HG03575 (cell line): ENCODE results near the gene STX8.
"Not testable (repeated sequence)": the region's sequence is repeated elsewhere in the genome, so short reads cannot be mapped to it uniquely, and the experiment has no call there.

Source experiments
- ATAC-seq: cut with Tn5 transposase; IDR thresholded peaks from one replicate; pipeline ENCODE4 v1.9.1; 2021; ENCODE audit not compliant: unreplicated experiment, insufficient number of reproducible peaks, low FRiP score; ENCODE audit errors: extremely low read depth

Gene STX8

DNA sequence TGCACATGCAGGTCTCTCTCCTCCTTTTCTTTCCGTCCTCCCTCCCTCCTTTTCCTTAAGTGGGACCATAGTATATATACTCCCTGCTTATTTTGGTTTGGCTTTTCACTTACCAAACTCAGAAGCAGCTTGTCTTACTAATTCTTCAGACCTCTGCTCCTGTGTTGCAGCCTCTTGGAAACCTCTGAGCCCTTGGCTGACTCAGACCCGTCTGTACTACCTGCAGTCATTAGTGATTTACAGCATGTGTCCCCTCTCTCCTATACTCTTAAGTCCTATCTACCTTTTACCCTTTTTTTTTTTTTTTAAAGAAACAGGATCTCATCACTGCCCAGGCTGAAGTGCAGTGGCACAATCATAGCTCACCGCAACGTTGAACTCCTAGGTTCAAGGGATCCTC is 207.0 kb downstream of the STX8 start:
- no peak for ATAC-seq

DNA sequence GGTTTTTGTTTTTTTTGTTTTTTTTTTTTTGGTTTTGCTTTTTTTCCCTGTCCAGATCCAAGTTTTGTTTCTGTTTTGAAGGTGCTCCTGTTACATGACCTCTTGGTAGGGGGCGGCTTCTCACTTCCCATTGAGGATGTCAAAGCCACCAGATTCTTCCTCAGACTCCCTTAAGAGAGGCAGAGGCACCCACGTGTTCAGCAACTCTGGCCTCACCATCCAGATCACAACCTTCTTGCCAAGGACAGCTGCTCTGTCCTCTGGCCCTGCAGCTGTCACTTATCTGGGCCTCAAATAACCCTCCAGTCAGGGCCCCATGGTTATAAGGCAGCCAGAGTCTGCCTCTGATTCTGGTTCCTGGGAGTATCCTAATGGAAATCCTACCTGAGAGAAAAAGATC is 208.5 kb downstream of the STX8 start:
- ATAC-seq = no peak

DNA sequence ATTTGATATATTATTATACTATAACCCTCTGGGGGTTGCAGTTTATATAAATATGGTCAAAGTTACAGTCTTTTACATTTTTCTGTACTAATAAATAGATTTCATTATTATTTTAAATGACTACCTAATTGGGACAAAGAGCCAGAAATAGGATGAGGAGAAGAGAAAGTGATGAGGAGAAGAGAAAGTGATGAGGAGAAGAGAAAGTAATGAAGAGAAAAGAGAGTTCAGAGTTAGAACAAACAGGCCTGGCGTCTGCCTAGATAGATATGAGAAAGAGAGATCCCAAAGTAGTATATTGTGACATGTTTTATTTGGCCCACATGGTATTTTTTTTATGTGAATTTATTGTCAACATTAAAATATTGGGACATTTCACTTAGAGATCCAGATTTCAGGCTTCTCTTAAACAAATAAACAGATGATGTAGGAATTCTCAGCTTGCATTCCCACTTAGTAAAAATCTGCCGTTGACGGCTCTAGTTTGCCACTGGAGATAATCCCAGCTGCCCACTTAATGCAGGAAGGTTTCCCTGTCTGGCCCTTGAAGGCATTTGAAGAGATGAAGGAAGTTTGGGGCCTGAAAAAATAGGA is 210.7 kb downstream of the STX8 start:
- no peak for ATAC-seq

DNA sequence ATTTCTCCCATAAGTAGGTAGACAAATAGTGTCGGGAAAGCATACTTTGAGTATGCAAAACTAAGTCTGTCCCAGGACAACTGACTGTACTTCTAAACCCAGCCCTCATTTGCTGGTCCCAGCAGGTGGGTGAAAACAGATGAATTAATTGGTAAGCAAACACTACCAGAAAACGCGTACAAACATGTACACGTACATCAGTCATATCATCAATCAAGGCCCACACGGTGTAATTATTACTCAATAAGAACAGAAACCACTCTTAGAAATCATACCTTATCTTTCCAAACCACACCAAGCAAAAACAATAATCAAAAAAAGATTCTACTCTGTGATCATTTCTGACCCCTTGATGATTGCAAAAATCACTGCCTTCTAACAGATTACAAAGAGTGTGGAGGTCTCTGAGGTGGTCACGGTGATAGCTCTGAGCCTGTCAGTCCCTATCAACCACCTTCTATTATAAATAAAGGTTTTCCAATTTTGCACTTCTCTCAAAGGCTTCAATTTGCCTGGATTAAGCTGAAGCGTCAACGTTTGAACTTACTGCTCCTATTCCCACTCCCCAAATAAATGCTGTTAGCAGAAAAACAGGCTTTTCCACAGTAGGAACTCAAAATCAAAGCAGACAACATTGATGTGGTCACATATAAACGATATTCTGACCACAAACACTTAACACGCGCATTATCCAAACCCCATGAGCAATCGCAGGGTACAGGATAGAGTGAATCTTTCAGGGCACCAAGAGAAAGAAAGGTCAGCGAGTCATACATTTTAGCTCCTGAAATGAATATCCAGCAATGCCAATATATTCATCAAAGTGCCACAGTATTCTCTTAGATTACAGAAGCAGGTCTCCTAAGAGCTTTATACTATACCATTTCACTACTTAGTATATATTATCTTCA is 211.9 kb downstream of the STX8 start:
- ATAC-seq = no peak

DNA sequence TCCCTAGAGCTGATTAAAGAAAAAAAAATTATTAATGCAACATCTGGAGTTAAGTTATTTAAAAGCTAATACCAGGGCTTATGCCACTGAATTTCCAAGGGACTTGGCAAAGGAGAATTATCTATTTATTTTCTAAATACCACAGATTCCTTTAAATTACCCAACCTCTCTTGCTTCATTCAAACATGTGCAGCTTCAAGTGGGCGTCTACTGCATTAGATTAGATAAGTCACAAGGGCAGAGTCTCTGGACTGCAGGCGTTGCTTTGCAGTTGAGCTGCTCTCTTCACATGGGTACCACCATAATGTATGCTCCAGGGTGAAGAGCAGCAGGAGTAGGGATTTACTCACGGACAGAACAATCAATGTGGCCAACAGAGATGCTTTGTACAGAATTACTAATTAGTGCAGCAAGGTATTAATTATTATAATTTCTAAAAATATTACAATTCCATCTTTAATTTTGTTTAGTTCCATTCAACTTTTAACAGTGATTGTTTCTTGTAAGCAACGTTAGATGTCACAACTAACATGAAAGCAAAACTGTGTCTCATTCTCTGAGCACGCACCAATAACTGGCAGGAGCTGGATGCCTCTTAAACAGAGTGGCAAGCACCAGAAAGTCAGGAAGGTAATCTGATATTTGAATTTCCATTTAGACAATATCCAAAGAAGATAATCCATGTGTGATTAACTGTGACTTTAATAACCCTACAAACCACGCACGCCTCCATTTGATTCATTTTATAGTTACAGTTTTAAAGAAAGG is 214.2 kb downstream of the STX8 start:
- ATAC-seq = no peak

DNA sequence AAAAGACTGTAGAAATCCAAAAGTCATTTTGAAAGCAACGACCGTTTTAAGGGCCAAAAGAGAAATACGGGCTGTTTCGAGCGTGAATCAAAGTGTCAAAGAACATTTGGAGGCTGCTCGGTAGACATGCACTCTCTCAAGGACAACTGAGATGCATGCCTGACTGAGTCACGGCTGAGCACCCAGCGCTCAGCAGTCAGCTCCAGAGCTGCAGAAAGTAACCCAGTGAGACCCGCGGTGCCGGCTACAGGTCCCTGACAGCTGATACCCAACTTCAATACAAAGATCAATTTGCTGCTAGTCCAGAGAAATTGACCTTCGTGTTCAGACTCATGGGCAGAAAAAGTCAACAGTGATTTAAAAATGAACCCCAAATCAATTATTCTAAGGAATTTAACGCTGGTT is 214.9 kb downstream of the STX8 start:
- ATAC-seq = no peak

DNA sequence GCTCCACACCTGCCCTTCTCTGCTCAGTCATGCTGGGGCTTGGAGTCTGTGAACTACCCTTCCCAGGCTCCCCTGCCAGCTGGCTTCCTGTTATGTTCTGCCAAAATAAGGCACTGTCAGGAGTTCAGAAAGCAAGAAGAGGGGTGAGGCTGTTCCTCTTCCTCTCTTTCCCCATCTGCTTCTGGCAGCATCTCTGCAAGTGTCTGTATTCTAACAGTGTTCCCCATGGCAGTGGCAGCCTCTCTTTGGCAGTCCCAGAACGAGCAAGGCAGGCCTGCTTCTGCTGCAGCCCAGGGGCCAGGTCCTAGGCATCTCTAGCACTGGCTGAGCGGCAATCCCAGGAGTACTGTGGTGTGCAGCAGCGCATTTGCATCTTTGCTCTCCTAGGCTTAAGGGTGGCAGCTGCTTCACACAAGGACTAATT is 219.1 kb downstream of the STX8 start:
- no peak for ATAC-seq

DNA sequence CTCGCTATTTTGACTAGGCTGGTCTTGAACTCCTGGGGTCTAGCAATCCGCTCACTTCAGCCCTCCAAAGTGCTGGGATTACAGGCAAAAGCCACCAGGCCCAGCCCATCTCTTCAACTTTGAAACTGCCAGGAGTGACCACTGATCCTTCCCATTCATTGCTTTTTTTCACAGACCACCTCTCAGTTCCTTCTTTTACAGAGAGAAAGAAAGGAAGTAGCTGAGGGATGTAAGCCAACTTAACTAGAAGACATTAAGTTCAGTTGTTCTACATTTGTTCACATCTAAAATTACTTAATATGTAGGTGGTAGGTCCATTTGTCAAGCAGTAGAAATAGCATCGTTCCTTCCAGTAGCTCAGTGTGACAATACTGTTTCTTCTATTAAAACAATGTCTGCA is 219.8 kb downstream of the STX8 start:
- no peak for ATAC-seq

DNA sequence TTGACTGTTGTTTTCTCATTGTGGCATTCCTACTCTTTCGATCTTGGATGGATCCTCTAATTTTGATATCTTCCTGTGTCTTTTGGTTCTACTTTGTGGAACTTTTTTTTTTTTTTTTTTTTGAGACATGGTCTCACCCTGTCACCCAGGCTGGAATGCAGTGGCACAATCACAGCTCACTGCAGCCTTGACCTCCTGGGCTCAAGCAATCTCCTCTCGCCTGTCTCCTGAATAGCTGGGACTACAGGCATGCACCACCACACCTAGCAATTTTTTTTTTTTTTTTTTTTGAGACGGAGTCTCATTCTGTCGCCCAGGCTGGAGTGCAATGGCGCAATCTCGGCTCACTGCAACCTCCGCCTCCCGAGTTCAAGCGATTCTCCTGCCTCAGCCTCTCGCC is 220.4 kb downstream of the STX8 start:
- not testable (repeated sequence) for ATAC-seq

DNA sequence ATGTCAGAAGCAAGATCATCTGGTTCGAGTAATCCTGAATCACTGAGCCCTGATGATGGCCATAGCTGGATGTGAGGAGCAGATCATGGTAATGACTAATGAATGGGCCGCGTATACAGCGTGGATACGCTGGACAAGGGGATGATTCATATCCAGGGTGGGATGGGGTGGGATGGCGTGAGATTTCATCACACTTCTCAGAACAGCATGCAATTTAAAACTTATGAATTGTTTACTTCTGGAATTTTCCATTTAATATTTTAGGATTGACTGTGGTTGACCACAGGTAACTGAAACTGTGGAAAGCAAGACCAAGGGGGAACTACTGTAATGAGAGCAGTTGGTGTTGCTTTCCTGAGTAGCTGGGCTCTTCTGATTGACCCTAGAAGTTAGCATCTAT is 225.5 kb downstream of the STX8 start:
- no peak for ATAC-seq

DNA sequence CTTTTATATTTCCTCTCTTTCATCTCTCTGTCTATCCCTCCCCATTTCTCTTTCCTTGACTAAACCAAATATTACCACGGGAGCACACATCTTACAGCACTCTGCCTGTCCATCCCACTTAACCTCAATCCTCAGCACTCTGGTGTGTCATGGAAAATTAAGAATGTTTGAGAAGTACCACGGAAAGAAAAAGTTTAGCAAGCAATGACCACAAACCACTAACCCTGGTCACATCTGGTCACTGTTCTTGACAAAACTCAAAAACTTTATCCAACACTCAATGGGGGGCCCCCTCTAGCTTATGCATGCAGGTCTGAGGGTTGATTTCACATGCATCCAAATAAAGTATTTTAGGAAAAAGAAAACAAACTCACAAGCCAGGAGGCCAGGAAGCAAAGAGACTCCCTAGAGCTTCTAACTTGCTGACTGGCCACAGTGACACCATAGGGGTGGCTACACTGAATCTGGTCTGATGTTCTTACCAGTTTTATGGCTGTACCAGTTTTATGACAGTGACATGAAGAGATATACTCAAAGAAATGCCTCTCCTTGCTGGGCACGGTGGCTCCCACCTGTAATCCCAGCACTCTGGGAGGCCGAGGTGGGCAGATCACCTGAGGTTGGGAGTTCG is 229.2 kb downstream of the STX8 start:
- ATAC-seq = no peak

DNA sequence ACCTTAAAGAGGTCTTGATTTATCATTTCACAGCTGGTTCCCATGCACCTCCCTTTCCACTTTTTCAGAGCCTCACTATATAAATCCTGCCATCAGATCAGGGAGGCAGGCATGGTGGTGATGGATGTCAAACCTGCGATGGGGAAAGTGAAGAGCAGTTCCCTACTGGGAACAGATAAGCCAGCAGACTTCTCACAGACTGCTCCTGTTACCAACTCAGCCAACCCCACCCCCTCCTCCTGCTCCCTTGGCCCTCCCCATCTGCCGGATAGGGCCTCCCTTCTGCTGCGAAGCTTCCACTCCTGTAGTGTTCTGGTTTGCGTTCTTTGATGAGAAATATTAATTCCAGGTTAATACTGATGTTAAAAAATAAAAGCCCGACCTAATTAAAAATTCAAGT is 232.1 kb downstream of the STX8 start:
- no peak for ATAC-seq

DNA sequence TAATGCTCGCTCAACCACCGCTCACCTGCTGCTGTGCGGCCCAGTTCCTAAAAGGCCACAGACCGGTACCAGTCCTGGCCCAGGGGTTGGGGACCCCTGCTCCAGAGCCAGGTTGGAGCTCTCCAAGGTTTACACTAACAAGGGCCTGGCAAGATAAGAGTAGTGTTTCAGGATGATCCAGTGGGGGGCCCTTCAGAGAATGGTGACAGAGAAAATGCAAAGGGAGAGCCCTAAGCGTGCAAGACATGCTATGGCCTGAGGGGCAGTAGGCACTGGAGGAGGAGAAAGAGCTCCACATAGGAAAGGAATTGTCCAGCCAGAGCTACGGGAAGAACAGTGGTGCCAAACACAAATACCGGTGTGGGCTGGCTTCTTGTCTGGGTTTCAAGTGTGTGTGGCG is 233.4 kb downstream of the STX8 start:
- ATAC-seq = no peak

DNA sequence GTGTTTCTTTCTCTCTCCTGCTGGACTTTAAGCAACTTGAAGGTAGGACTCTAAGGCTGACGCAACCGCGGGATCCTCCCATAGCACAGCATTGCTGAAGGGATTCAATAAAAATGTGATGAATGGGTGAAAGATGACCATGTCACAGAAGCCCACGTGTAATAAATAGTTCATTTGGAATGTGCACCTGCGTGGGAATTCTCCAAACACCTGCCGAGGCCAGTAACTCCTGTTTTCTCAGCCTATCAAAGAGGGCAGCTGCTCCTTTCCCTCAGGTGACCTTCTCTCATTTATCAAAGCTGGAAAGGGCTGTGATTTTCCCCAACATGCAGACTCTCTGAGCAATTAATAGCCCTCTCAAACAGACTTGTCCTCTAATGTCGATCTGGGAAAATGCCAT is 235.7 kb downstream of the STX8 start:
- ATAC-seq = no peak

DNA sequence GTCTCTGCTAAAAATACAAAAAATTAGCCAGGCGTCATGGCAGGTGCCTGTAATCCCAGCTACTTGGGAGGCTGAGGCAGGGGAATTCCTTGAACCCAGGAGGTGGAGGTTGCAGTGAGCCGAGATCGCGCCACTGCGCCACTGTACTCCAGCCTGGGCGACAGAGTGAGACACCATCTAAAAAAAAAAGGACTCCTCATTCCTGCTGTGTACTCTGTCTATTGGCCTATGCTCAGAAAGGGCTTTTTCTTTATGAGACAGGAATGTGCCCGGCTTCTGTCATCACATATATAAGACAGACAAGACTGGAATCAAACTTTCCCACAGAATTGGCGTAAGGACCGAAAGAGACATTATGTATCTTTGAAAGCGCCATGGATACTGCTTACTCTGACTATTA is 236.1 kb downstream of the STX8 start:
- ATAC-seq = not testable (repeated sequence)

DNA sequence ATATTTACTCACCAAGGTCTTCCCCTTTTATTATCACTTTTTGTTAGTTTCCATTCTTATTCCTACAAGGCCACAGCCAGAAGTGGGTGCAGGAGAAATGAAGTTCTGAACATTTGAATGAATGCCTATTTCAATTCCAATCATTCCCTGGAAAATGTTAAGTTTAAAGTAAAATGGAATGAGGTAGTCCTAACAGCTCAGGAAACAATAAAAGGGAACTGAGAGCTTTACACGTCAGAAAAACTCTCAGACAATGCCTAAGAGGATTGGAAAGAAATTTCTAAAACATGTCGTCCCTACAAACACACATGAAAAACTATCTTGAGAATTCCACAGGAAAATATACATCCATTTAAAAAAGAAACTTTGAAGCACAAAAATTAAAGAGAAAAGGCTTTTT is 238.8 kb downstream of the STX8 start:
- ATAC-seq = no peak

DNA sequence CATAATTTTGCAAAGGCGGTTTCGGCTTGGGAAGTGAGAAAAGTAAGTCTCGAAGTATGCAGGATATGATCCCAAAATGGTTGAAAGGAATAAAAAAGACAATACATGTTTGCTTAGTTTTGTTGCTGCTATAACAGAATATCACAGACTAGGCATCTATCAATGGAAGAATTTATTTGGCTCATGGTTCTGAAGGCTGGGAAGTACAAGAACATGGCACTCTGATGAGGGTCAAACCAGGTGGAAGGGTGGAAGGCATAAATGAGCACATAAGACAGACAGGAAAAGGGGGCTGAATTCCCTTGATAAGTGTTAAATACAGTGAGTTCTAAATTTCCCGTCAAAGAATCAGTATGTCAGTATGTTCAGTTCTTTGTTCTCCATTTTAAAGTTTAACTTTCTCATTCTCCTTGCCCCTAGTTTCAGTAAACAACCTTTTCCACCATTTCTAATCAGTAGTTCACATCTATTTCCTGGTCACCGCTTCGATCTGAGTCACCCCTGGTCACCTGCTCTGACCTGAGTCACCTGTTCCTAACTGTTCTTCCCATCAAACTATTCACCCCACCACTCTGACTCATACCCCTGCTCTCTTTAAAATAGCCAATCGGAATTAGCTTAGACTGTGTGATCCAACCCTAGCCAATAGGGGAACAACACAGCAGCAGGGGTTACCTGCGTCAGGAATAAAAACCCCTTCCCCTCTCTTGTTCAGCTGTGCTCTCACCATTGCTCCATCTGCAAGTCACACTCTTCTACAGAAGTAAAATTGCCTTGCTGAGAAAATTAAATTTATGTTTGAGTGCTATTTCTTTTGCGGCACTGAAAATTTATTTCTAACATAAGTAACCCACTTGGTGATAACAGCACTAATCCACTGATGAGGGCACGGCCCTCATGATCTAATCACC is 240.8 kb downstream of the STX8 start:
- no peak for ATAC-seq

DNA sequence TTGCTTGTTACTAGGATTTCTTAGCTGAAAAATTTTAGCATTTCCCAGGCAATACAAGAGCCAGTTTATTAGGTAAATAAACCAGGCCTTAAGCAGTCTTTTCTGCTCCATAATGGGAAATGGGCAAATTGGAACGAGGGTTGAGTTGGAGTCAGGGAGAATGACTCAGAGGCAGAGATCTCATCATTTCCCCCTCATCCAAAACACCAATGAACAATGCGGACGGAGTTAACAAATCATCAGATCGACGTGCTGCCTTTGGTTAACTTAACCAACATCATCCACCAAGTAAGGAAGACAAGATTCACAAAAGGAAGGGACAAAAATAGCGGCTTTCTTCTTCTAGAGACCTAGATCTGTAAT is 243.5 kb downstream of the STX8 start:
- no peak for ATAC-seq
